Right lobe of liver (tissue), 4 donors: ENCODE data around the gene MICAL1.

Experiments
- POLR2A ChIP-seq: fragments of 450-650 bp; IDR thresholded peaks from one replicate; pipeline ENCODE4 v1.6.1; 2017; ENCODE audit warnings: antibody characterized with exemption, mild to moderate bottlenecking
- TF ChIP-seq, protein P1 (sequence below), 4 donors: fragments of 200-600 bp in 3 of 4; fragments of 450-650 bp in 1 of 4; IDR thresholded peaks; one replicate each; pipeline versions ENCODE4 v1.5.1 to v1.8.0; 2016 to 2022; ENCODE audit warnings: antibody characterized with exemption in 4 of 4, mild to moderate bottlenecking in 2 of 4
- donor health status: DM: no; HTN: no; CAD: no.
- donor health status: DM: no; HTN: no; CAD: no.
- donor health status: DM: no; HTN: yes; CAD: no.

DNA sequence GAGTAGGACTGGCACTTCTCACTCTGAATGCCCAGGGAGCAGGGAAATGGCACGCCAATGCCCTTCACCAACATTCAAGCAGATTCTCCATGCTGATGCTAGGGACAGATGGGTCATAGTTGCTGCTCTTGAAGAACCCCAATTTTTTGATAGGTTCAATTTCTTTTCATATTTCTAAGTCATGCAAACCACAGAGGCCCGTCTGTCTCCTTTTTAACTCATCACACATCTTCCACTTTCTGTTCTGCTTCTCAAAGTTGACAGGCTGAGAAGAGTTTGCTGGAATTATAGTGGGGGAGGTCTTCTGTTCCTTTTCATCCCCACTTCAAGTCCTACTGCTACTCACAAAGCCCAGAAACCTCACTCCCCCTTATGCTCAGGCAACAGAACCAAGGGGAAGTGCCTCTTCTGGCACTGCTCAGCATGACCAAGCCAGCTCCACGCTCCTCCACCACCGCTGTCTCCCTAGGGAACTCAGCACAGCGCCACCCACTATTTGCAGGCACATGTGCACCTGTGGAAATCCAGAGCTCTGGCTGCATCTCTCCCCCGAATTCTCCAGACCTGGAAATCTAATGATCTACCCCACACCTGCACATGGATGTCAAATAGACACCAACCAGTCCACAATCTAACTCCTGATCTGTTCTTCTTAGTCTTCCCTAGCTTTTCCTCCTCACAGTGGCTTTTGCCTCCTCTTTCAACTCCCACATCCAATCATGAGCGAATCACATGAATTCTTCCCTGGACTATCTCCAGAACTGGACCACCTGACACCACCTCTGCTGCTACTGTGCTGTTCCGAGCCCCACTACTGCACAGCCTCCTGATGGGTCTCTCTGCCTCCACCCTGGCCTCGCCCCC is 16.8 kb upstream of the MICAL1 start:
- TF ChIP-seq POLR2A, result no peak
- TF ChIP-seq, protein P1, sequence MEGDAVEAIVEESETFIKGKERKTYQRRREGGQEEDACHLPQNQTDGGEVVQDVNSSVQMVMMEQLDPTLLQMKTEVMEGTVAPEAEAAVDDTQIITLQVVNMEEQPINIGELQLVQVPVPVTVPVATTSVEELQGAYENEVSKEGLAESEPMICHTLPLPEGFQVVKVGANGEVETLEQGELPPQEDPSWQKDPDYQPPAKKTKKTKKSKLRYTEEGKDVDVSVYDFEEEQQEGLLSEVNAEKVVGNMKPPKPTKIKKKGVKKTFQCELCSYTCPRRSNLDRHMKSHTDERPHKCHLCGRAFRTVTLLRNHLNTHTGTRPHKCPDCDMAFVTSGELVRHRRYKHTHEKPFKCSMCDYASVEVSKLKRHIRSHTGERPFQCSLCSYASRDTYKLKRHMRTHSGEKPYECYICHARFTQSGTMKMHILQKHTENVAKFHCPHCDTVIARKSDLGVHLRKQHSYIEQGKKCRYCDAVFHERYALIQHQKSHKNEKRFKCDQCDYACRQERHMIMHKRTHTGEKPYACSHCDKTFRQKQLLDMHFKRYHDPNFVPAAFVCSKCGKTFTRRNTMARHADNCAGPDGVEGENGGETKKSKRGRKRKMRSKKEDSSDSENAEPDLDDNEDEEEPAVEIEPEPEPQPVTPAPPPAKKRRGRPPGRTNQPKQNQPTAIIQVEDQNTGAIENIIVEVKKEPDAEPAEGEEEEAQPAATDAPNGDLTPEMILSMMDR (IDR thresholded peaks at IDR 0.05), result no peak
